HG03025 (cell line): ENCODE measurements around the gene KCTD3.

Experiments used
- ATAC-seq: cut with Tn5 transposase; IDR thresholded peaks from one replicate; pipeline ENCODE4 v1.9.1; 2021; ENCODE audit warnings: mild to moderate bottlenecking, moderate library complexity; ENCODE audit not compliant: unreplicated experiment, low FRiP score

KCTD3 gene

DNA sequence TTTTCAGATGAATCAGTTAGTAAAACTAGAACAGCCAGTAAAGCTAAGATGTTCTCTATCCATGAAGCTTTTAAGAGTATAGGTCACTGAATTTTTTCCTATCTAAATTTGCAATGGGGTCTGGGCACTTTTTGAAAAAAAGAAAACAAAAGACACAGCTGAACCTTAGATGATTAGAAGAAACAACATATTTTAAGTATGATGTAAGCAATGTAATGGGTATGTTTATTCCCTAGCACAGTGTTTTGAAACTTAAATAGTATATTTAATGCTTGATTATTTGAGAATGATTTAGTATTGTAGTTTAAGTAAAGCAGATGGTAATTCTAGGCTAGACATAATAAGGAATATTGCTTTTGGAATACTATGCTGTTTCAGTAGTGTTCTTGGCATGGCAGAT, 36.2 kb downstream of the KCTD3 start:
- no peak for ATAC-seq

DNA sequence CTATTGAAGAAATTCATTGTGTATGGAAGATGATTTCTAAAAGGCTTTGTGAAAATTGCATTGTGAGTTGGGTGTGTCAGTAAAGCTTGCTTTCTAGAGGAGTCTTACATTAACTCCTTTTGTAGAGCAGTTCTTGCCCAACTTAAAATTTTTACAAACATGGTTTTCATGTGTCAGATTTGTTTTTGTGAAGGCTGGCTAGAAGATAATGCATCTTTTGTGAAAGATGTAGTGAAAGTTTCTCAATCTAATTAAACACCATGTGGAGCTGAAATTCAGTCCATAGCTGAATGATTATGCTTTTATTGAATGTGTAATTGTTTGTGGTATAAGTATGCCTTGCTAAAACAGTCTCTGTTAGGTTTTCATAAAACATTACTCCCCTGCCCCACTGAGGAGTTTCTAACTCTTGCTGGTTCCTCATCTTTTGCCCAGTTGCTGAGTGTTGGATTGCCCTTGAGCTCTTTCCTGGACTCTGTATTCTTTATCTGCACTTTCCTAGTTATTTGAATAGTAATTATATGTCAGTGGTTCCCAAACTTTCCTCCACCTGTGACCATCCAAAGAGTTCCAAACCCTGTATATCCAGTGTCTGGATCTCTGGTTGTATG, 38.0 kb downstream of the KCTD3 start:
- ATAC-seq = no peak

DNA sequence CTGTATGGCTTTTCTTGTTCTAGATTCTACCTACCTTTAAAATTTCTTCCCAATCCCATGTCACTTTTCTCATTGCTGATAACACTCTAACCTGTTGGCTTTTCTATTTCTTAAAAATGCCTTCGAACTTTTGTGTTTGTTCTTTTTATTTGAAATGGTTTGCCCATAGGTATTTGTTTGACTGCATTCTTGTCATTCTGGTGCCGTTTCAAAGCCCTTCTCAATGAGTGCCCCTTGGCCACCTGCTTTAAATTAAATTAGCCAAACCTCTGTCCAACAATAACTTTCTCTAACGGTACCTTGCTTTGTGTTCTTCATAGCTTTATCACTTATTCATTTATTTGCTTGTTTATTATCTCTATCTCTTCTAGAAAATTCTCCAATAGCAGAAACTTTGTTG, 38.9 kb downstream of the KCTD3 start:
- no peak for ATAC-seq

DNA sequence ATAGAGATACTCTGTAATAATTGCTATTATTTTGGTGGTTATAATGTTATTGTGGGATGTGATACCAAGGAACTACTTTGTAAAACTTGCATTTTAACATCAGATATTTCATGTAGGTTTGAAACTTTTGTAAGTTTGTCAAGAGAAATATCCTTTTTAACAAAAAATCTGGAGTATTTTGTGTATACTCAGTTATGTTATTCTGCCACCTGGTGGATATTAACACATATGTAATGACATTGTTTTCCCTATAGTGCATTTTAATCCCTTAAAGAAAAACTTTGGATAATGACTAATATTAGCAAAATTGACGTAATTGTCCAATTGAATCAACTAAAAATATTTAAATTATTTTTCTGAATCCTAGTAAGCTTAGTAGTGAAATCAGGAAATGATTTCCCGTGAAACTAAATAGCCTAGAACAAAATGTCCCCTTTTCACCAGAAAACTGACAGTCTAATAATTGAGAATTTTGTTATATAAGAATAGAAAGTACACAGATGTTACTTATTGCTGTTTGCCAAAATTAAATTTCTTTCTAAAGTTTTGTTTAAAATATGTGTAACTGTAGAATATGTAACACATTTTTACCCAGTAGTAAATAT, 39.6 kb downstream of the KCTD3 start:
- peak; percentile 66 for ATAC-seq

DNA sequence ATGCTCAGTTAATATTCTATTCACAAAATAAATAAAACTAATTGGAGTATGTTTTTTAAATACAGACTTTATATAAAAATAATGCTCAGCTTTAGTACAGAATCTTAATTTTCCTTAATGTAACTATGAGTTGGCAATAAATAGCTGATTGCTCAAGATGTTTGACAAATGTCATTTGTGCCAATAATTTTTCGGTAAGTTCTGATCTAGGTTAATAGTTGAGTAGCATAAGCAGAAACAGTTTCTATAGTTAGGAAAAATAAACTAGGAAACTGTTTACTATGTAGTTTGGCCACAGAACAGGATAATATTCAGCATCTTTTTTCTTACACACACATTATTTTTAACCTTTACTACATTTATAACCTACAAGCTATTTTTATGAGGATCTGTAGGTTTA, 40.3 kb downstream of the KCTD3 start:
- ATAC-seq = no peak

DNA sequence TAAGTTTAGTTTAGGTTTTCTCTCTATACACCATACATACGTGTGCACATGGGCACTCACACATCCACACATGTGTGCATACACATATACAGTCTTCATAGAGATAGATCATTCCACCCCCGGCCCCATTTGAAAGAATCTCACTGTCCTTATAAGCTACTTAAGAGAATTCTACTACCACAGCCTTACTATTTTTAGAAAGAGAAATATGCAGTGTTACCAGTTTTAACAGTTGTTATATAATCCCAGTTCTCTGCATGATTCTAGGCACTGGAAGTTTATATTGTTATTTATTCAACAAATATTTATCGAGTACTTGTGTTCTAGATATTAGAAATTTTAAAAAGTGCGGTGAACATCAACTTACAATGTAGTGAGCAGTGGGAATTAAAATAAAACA, 41.5 kb downstream of the KCTD3 start:
- no peak for ATAC-seq

DNA sequence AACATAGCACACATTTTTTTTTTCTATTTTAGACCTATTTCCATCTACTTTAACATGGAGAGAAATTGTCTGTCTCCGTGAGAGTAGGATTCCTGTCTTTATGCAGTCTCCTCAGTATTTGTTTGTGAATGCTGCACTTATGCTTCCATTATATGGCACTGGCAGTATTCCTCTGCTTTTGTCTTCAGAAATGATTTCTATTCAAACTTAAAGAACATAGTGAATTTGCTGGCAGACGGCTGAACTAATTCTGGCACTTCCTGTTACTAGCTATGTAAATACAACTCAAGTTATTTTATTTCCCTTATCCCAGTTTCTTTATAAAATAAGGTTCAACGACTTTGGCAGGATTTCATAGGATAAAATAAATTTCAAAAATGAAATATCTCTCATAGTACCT, 45.3 kb downstream of the KCTD3 start:
- ATAC-seq = no peak

DNA sequence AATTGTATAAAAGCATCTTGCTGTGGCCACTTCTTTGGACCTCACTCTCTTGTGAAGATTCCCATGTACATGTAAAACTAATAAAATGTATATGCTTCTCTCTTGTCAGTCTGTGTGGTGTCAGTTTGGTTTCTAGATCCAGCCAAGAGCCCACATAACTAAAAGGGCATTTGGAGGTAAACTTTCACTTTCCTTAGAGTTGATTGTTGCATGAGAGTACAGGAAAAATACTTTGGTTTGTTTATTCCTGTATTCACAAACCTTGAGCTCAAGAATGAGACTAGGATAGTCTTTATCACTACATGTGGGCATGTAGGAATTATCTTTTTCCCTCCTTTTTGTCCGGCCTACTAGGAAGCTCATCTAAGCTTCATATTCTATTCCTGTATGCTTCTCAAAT, 50.9 kb downstream of the KCTD3 start:
- ATAC-seq = no peak

DNA sequence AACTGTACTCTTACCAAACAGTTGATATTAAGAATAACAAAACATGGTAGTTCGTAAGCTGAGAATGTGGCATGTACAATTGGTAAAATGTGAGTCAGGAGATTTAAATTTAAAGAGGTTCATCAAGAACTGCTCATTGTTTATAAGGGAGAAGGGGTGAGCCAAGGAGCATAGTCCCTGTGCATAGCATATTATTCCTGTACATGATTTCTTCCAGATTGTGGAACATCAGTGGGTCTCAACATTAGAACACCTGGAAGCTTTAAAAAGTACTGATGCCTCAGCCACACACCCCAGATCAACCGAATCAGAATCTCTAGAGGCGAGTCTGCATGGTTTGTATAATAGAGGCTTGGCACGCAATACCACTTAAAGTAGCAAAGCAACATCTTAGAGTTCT, 56.1 kb downstream of the KCTD3 start:
- no peak for ATAC-seq

DNA sequence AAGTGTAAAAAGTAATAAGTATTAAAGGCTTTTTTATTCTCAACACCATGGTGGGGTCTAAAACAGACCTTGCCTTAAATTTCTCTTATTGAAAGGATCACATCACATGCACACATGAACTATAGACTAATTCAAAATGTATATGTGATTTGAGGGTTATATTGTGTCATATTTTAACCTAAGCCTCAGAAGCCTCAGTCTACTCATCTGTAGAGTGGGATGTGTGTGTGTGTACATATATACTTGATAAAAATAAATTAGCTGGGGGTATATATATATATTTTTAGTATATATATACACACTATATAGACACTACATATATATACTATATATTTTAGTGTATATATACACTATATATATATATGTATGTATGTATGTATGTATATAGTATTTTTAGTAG, 58.8 kb downstream of the KCTD3 start:
- no peak for ATAC-seq

DNA sequence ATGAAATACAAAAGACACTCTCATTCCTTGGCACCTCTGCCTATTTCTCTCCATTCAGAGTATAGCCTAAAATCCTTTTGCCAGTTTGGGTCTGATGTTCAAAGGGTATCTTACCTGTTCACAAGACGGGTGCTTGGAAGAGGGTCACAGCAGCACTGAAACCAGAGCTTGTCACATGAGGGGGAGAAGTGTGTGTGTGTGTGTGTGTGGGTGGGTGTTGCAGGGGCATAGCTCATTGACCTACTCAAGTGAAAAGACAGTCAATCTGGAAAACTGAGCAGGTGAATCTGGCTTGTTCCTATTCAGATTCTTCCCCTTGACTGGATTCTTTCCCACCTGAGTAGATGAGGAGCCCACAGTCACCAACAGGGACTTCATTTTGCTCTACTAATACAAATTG, 63.9 kb downstream of the KCTD3 start:
- no peak for ATAC-seq

DNA sequence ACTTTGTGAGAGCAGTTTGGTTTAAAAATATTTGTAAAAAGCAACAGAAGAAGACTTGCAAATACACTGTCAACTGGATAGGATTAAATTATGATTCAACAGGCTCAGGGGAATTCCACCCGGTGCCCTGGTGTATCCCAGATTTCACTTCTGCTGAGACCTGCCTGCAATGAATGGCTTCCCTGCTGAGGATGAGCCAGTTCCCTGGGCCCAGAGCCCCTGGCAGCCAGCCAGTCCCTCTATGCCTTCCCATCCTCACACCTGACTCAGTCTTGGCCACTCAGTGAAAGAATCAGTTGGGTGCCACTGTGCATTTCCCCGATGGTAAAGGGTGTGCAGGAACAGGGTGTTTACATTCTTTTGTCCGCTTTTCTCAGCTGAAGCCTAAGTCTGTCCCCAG, 64.4 kb downstream of the KCTD3 start:
- ATAC-seq = no peak

DNA sequence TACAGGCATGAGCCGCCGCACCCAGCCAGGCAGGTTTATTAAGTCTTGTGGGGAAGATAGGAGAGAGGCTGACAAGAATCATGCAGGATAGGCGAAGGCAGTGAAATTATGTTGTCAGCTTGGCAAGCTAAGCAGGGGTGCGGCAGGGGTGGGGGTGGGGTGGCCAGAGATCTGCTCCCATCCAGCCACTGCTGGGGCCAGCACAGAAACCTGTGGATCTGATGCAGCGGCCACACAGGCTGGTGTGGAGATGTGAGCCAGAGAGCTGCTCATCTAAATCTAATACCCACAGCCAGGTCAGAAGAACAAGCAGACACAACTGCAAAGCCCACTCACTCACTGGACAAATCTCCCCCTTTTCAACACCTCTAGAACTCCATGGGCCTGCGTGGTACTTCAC, 68.7 kb downstream of the KCTD3 start:
- ATAC-seq = no peak

DNA sequence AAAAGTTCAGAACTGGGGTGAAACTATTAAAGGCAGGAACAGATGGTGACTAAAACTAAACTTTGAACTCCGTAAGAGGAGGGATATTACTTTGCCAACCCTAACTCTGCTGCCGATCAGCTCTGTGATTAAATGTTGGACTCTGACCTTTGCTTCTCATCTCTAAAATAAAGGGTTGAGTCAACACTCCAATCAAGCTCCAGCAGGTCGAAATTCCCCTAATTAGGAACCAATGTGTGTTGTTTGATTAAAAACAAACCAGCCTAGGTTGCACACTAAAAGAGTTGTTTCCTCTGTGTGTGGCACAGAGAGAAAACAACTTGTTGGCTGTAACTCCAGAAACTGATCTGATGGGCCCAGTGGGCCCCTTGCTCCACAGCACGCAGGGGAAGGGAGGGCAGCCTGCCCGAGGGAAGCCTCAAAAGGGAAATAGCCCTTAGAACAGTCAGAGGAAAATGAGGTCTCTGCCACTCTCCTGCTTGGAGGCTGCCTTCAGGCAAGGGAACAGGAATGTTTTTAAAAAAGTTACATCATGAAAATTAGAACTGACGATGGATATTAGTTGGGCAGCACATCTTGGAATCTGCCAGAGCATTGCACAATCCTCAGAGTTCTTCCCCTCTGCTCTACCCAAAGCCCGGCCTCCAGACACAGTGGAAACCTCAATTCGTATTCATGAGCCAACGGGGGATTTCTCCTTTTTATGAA, 69.3 kb downstream of the KCTD3 start:
- no peak for ATAC-seq

DNA sequence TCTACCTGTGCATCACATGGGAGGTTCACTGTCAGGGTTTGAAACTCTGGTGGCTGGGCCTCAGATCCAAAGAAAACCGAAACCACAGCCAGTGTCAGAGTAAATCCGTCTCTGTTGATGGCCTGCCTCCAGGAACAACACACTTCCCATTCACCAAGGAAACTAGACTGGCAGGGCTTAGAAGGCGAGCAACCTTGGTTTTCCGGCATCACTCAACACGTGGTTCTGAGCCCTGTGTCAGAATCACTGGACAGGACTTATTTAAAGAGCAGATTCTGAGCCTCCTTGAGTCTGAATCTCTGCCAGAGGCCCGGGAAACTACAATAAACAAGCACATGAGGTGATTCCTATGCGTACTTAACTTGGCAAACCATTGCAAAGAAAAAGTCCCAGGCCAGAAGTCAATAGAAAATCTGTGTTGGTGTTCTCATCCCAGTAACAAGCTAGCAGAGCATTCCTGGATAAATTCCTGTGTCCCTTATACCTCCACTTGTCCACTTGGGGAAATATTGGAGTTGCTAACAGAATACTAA, 70.0 kb downstream of the KCTD3 start:
- no peak for ATAC-seq

DNA sequence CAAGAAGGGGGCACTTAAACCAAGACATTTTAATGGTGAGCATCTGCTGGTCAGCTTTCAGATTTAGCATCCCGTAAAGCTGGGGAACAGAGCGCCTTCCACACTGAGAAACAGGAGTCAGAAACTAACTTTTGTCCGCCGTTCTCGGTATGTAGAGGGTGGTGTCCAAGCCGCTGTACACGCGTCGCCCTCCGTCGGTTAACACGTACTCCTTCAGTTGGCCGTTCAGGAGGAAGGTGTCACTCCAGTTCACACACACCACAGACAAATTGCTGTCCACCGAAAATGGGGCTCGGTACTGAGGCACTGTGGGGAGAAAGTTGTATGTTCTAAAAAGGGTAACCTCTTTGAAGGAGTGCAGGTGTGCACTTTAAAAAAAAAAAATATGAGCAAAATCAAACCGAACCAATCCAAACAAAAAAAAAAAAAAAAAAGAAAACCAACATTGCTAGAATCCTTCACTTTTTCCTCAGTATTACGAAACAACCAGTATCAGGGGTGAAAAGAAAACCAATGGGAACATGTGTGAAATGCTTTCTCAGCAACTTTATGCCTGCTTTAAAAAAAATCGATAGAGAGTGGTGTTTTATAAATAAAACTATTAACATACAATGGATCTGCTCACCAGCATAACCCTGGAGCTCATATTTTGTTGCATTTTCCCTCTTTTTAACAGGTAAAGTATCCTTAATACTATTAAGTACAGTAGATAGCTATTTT, 73.5 kb downstream of the KCTD3 start:
- no peak for ATAC-seq

DNA sequence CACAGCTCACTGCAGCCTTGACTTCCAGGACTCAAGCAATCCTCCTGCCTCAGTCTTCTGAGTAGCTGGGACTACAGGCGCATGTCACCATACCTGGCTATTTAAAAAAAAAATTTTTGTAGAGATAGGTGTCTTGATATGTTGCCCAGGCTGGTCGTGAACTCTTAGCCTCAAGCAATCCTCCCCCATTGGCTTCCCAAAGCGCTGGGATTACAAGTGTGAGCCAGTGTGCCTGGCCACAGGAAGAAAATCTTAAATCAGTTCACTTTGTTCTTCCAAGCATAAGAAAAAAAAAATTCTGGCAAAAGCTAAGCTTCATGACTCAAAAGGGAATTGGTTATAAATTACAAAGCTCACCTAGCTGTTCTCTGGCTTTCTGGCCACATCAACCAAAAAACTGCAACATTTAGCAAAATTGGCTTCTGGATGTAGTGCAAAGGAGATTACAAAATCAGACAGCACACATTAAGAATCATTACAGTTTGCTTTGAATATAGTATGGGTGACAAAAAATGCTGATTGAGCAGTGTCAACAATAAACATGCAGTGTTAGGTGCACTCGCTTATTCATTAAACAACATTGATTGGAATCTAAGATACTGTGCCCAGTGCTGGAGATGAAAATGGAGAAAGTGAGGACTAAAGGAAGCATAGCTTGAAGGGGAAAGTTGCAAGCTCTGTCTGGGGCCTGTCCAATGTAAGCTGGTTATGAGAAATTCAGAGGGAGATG, 76.7 kb downstream of the KCTD3 start:
- ATAC-seq = no peak

DNA sequence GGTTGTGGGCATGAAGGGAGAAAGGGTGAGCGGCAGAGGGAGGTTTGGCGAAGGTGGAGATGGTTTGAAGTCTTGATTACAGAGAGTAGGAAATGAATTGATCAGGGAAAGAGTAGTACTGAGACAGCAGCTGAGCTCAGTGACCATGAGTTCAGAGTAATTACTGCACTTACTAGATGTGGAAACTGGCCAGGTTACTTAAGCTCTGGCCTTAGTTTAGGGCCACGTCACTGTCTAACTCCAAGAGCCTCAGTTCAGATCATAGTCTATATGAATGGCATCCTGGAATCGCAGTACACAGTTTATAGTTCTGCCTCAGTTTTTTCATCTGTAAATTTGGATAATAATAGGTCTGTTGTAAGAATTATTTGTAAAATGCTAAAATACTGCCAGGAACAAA, 78.1 kb downstream of the KCTD3 start:
- no peak for ATAC-seq

DNA sequence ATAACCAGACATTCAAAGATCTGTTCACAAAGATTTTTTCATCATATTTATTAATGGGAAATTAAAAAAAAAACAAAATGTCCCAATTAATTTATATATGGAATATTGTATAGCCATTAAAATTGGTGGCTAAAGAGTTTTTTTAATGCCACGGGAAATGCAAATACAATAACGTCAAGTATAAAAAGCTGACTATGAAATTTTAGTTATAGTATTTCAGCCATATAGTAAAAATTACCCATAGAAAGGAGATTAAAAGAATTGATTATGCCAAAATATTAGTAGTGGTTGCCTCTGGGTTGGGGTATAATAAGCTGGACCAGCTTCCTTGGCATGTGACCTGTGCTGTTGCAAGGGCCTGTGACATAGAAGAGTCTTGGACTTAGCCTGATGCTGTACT, 78.8 kb downstream of the KCTD3 start:
- ATAC-seq = no peak

DNA sequence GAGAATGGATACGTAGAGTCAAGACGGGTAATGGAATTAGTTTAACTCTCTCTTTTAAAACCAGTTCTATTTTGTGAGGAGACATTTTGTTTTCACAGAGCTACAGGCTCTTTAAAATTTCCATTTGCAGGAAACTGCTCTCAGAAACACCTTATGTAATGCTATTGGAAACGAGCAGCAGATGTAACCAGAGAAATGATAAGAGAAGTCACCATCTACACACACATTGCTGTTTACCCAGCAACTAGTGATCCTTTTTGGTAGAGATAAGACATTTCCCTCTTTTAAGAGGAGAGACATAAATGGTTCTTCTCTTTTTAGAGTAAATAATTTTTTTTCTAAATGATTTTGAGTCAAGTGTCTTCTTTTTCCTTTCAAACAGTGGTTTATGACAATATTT, 80.6 kb downstream of the KCTD3 start:
- no peak for ATAC-seq

DNA sequence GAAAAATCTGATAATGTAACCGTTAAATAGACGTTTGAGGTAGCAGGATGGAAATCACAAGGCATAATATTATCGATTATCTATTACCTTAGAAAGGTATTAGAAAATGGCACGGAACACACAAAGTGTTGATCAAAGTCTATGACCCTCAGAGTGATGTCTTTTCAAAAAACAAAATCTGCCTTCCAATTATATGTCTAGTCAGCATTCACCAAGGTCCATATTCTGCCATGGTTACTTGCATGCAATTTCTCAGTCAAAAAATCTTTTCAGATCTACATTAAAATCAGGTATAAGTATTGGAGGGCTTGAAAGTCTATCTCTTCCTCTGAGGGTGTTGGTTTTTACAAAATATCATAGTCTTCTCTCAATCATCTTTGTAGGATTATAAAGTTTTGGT, 81.9 kb downstream of the KCTD3 start:
- no peak for ATAC-seq
